Breast epithelium (tissue), 4 donors: Measurements from ENCODE around the gene CACNB2. TPM values are rescaled to one million over a fixed set of nuclear protein-coding genes. Genes with fewer than 3 reads are reported as not detected.

ENCODE experiments used
- DNase-seq, 2 donors: peaks; one replicate each; pipeline ENCODE4 v3.0.0-alpha.2; 2019; ENCODE audit warnings: low spot score in 2 of 2
- H3K27ac ChIP-seq, 2 donors: fragments of 200-600 bp; sonication (generic) in 1 of 2; one replicate each; pipeline ENCODE4 v1.5.1; 2016 to 2019; ENCODE audit warnings: mild to moderate bottlenecking in 1 of 2
- H3K27me3 ChIP-seq, 2 donors: fragments of 200-600 bp; sonication (generic) in 1 of 2; one replicate each; pipeline versions ENCODE4 v1.5.1 to v1.6.0; 2017 to 2019; ENCODE audit warnings: control low read depth in 1 of 2, mild to moderate bottlenecking in 1 of 2
- H3K36me3 ChIP-seq: fragments of 200-600 bp; one replicate; pipeline ENCODE4 v1.5.1; 2019
- H3K4me1 ChIP-seq, 2 donors: fragments of 200-600 bp; sonication (generic); one replicate each; pipeline ENCODE4 v1.5.1; 2016 to 2019; ENCODE audit warnings: control low read depth in 1 of 2
- H3K4me3 ChIP-seq, 3 donors: fragments of 200-600 bp; sonication (generic); 1 replicate in 2 of 3; 2 replicates in 1 of 3; pipeline ENCODE4 v1.5.1; 2016 to 2019; ENCODE audit warnings: mild to moderate bottlenecking in 3 of 3, moderate library complexity in 2 of 3
- H3K9me3 ChIP-seq, 2 donors: fragments of 200-600 bp; sonication (generic) in 1 of 2; one replicate each; pipeline ENCODE4 v1.5.1; 2016 to 2019; ENCODE audit warnings: control low read depth in 1 of 2
- POLR2A ChIP-seq: fragments of 450-650 bp; IDR thresholded peaks from one replicate; pipeline ENCODE4 v1.6.1; 2016; ENCODE audit warnings: antibody characterized with exemption, mild to moderate bottlenecking, moderate library complexity
- POLR2AphosphoS5 ChIP-seq, 3 donors: sonication (generic); formaldehyde crosslinking; IDR thresholded peaks; one replicate each; pipeline ENCODE4 v1.6.1; 2017; ENCODE audit warnings: antibody characterized with exemption in 3 of 3
- intact Hi-C: fragments of 100-400 bp; cut with DNase I; formaldehyde crosslinking; loops from one replicate; pipeline ENCODE4 v1.15.1; 2023; ENCODE audit warnings: low total_unique reads
- total RNA-seq, 3 donors: library from RNA; depleted of rRNA; stranded (reverse); fragments of >200 nt; gene quantifications; one replicate each; pipeline ENCODE4 v1.1.0, GENCODE V29; 2016
- TF ChIP-seq, protein P1 (sequence below), 3 donors: fragments of 450-650 bp; IDR thresholded peaks; one replicate each; pipeline ENCODE4 v1.5.1; 2016 to 2017; ENCODE audit warnings: antibody characterized with exemption in 3 of 3, mild to moderate bottlenecking in 3 of 3, moderate library complexity in 3 of 3

The CACNB2 gene
- total RNA-seq, 3 donors from 2014 or later, result 0.48 to 8.9 (median 7.5) TPM

DNA sequence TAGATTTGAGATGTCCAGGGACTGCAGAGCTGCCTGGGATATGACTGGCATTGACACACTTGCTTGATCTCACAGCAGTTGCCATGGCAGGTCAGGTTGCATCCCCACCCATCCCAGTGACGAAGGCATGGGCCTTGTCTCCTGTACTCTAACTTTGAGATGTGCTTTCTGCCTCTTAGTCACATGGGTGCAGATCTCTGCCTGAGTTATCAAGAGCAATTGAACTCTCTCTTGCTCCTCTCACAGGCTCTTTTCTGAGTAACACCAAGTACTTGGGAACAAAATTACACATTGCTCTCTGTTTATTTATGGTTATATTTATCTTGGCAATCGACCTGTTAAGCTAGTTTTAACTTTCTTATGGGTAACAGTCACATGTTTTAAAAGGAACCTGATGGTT lies 273.8 kb downstream of the CACNB2 start:
- Histone ChIP-seq H3K36me3 (no peaks in the 10 kb centered on the region), H3K4me1 (no peaks in the 10 kb centered on the region), H3K27ac (no peak overlapping the region), H3K4me3 (no peak overlapping the region), H3K27me3 (no peaks in the 10 kb centered on the region), H3K9me3 (no peaks in the 10 kb centered on the region)
- no peak for DNase-seq
- intact Hi-C loops, result no loop called here
- no peak for TF ChIP-seq POLR2A
- TF ChIP-seq, protein P1, sequence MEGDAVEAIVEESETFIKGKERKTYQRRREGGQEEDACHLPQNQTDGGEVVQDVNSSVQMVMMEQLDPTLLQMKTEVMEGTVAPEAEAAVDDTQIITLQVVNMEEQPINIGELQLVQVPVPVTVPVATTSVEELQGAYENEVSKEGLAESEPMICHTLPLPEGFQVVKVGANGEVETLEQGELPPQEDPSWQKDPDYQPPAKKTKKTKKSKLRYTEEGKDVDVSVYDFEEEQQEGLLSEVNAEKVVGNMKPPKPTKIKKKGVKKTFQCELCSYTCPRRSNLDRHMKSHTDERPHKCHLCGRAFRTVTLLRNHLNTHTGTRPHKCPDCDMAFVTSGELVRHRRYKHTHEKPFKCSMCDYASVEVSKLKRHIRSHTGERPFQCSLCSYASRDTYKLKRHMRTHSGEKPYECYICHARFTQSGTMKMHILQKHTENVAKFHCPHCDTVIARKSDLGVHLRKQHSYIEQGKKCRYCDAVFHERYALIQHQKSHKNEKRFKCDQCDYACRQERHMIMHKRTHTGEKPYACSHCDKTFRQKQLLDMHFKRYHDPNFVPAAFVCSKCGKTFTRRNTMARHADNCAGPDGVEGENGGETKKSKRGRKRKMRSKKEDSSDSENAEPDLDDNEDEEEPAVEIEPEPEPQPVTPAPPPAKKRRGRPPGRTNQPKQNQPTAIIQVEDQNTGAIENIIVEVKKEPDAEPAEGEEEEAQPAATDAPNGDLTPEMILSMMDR (IDR thresholded peaks at IDR 0.05), result no peak
- no peak for TF ChIP-seq POLR2AphosphoS5 (IDR thresholded peaks at IDR 0.05)

DNA sequence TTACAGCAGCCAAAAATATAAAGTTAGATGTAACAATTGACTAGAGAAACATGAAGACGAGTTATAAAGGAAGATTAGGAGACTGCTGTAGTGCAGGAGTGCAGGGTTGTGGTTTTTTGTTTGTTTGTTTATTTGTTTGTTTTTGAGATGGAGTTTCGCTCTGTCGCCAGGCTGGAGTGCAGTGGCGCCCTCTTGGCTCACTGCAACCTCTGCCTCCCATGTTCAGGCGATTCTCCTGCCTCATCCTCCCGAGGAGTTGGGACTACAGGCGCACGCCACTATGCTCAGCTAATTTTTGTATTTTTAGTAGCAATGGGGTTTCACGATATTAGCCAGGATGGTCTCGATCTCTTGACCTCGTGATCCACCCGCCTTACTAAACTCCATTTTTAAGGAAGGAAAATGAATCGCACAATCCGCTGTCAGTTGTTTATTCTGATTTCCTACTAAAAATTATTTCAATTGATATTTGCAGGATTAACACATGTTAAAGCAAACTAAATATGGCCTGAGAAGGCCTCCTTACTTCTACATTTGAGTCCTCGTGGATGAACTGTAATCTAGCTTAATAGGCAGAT lies 277.8 kb downstream of the CACNB2 start:
- Histone ChIP-seq H3K4me3 (no peak overlapping the region), H3K9me3 (no peaks in the 10 kb centered on the region), H3K4me1 (no peaks in the 10 kb centered on the region), H3K27me3 (no peaks in the 10 kb centered on the region), H3K36me3 (no peaks in the 10 kb centered on the region), H3K27ac (no peak overlapping the region)
- intact Hi-C loops, result no loop called here
- no peak for DNase-seq
- TF ChIP-seq POLR2A (no peak), POLR2AphosphoS5 (IDR thresholded peaks at IDR 0.05) (no peak)
- TF ChIP-seq, protein P1 (IDR thresholded peaks at IDR 0.05), result no peak

DNA sequence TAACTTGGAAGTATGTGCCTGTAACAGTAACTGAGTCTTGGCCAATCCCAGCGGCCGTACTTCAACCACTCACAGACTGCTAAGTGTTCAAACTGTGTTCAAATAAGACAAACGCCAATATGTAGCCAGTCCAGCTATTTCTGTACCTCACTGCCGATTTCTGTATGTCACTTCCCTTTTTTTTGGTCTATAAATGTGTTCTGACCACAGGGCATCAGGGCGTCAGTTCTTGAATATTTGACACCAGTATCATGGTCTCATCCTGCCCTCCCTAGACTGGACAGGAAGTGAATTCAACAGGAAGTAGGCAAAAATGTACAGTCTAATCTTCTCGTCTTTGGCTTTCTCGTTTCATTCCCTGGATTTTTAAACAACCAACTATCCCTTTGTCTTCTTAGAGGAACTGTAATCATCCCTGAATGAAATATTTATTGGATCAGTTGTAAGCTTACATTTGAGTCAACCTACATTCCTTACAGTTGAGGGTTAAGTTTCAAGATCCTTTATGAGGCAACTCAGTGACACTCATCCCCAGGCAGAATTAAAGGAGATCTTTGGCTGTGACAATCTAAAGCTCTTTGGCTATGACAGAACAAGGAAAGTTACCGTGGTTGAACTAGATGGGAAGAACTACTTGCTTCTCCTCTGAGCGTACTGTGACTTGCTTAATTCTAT lies 278.5 kb downstream of the CACNB2 start:
- Histone ChIP-seq H3K27me3 (no peaks in the 10 kb centered on the region), H3K27ac (no peak overlapping the region), H3K9me3 (no peaks in the 10 kb centered on the region), H3K36me3 (no peaks in the 10 kb centered on the region), H3K4me1 (no peaks in the 10 kb centered on the region), H3K4me3 (no peak overlapping the region)
- DNase-seq, result no peak
- intact Hi-C loops, result no loop called here
- no peak for TF ChIP-seq POLR2AphosphoS5 (IDR thresholded peaks at IDR 0.05)
- TF ChIP-seq POLR2A, result no peak
- TF ChIP-seq, protein P1 (IDR thresholded peaks at IDR 0.05), result no peak

DNA sequence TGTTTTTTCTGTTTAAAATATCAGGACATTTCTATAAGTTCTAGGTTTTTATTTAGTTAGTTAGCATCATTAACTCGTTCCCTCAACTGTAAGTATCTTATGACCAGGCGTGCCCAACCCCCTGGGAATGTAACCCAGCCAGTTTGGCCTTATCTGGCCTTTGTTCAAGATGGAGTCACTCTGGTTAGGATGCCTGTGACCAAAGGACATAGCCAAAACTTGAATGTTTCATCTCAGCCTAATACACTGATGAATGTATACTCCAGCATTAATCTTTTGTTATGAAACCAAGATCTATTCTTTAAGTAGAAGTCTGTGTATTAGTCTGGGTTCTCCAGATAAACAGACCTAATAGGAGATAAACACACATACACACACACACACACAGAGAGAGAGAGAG lies 279.7 kb downstream of the CACNB2 start:
- H3K4me1 ChIP-seq, result no peaks in the 10 kb centered on the region
- intact Hi-C loops, result loop anchor here (2.0 kb wide), 1 partner anchor 57 kb away; no protein-coding TSS in a partner anchor
- H3K27ac ChIP-seq, result no peak overlapping the region
- no peaks in the 10 kb centered on the region for H3K9me3 ChIP-seq
- DNase-seq, result no peak
- H3K4me3 ChIP-seq, result no peak overlapping the region
- no peaks in the 10 kb centered on the region for H3K36me3 ChIP-seq
- no peaks in the 10 kb centered on the region for H3K27me3 ChIP-seq
- TF ChIP-seq POLR2A (no peak), POLR2AphosphoS5 (IDR thresholded peaks at IDR 0.05) (no peak)
- TF ChIP-seq, protein P1 (IDR thresholded peaks at IDR 0.05), result no peak

DNA sequence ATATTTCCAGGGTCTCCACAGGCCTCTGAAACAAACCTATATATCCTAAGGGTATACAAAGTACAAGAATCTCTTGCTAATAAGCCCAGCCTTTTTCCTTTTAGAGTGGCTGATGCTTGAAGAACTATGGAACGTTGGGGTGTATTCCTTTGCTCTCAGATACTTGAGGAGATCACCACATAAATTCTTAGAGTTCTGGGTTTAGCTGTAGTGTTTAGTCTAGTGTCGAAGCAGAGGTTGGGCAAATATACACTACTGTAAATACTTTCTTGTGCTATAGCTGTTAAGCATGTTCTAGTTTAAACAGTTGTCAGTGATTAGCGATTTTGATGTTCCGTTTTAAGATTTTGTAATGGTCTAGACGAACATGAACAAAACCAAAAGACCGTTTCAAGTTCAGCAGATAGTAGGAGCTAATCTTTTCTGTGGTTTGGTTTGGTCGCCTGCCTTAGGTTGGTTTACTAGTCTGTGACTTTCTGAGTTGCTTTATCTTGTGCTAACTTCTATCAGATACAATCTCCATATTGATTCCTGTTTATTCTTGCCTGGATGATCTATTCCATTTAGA lies 281.6 kb downstream of the CACNB2 start:
- Histone ChIP-seq H3K4me3 (no peak overlapping the region), H3K4me1 (no peaks in the 10 kb centered on the region), H3K27me3 (no peaks in the 10 kb centered on the region), H3K9me3 (no peaks in the 10 kb centered on the region), H3K27ac (no peak overlapping the region), H3K36me3 (no peaks in the 10 kb centered on the region)
- intact Hi-C loops, result loop anchor here (2.0 kb wide), 1 partner anchor 59 kb away; no protein-coding TSS in a partner anchor
- TF ChIP-seq POLR2AphosphoS5 (IDR thresholded peaks at IDR 0.05) (no peak), POLR2A (no peak)
- TF ChIP-seq, protein P1 (IDR thresholded peaks at IDR 0.05), result no peak
- DNase-seq, result no peak
